SU-DHL-6 (cell line): ENCODE measurements around the gene HLA-DOA.

Experiments
- H2AFZ ChIP-seq: fragments of 200-600 bp; sonication (generic); 2 replicates; pipeline ENCODE4 v1.6.1; 2014; ENCODE audit warnings: low read depth, mild to moderate bottlenecking, moderate library complexity, mixed read lengths, antibody characterized with exemption, low read length; ENCODE audit not compliant: severe bottlenecking
- H3F3A ChIP-seq: fragments of 200-600 bp; shearing (Covaris generic); 2 replicates; pipeline ENCODE4 v1.6.0; 2016; ENCODE audit warnings: antibody characterized with exemption, mild to moderate bottlenecking; ENCODE audit not compliant: insufficient read depth
- H3K27ac ChIP-seq: fragments of 200-600 bp; sonication (generic); 2 replicates; pipeline ENCODE4 v1.5.1; 2016; ENCODE audit warnings: low read depth, mild to moderate bottlenecking, low read length, moderate library complexity, mixed read lengths
- H3K27me3 ChIP-seq: fragments of 200-600 bp; sonication (generic), shearing (Covaris generic); 2 replicates; pipeline ENCODE4 v1.6.0; 2014; ENCODE audit warnings: mild to moderate bottlenecking, low read length
- H3K36me3 ChIP-seq: fragments of 200-600 bp; sonication (generic); 2 replicates; pipeline ENCODE4 v1.6.1; 2014; ENCODE audit warnings: mild to moderate bottlenecking, low read length, mixed read lengths
- H3K4me2 ChIP-seq: fragments of 300-600, 200-600 bp; shearing (Covaris generic), sonication (generic); 2 replicates; pipeline ENCODE4 v1.6.0; 2014; ENCODE audit warnings: low read length, low read depth, mild to moderate bottlenecking; ENCODE audit not compliant: poor library complexity, severe bottlenecking
- H3K4me3 ChIP-seq: fragments of 200-600 bp; sonication (generic); 2 replicates; pipeline ENCODE4 v1.5.1; 2014; ENCODE audit warnings: antibody characterized with exemption, low read length, mild to moderate bottlenecking, mixed read lengths; ENCODE audit not compliant: insufficient read depth, poor library complexity, severe bottlenecking
- H3K79me2 ChIP-seq: fragments of 200-600 bp; sonication (generic); 2 replicates; pipeline ENCODE4 v1.6.1; 2014; ENCODE audit warnings: mild to moderate bottlenecking, low read length, moderate library complexity; ENCODE audit not compliant: insufficient read depth
- H3K9ac ChIP-seq: fragments of 200-600 bp; sonication (generic); 2 replicates; pipeline ENCODE4 v1.7.0; 2014; ENCODE audit warnings: mild to moderate bottlenecking, low read length
- H3K9me2 ChIP-seq: fragments of 200-600 bp; sonication (generic); replicated peaks from 2 replicates; pipeline ENCODE4 v1.6.1; 2014; ENCODE audit warnings: low read length; ENCODE audit not compliant: insufficient read depth
- H3K9me3 ChIP-seq: fragments of 200-600 bp; sonication (generic); 2 replicates; pipeline ENCODE4 v1.6.1; 2014; ENCODE audit warnings: low read length, mixed read lengths; ENCODE audit not compliant: insufficient read depth
- H4K20me1 ChIP-seq: fragments of 200-600 bp; sonication (generic); 2 replicates; pipeline ENCODE4 v1.6.1; 2014; ENCODE audit warnings: low read depth, mild to moderate bottlenecking, antibody characterized with exemption, low read length, moderate library complexity, mixed read lengths
- EZH2phosphoT487 ChIP-seq: fragments of 200-600 bp; sonication (generic), shearing (Covaris generic); conservative IDR thresholded peaks from 2 replicates; pipeline ENCODE4 v1.6.1; 2018; ENCODE audit warnings: mild to moderate bottlenecking, antibody characterized with exemption, low read length, moderate library complexity, mixed read lengths
- TF ChIP-seq, protein P1 (sequence below): fragments of 200-600 bp; sonication (generic); IDR thresholded peaks from one replicate; pipeline ENCODE4 v1.5.1; 2017; ENCODE audit warnings: antibody characterized with exemption, mild to moderate bottlenecking, low read length, moderate library complexity; ENCODE audit not compliant: insufficient read depth, poor library complexity, severe bottlenecking

Gene HLA-DOA

DNA sequence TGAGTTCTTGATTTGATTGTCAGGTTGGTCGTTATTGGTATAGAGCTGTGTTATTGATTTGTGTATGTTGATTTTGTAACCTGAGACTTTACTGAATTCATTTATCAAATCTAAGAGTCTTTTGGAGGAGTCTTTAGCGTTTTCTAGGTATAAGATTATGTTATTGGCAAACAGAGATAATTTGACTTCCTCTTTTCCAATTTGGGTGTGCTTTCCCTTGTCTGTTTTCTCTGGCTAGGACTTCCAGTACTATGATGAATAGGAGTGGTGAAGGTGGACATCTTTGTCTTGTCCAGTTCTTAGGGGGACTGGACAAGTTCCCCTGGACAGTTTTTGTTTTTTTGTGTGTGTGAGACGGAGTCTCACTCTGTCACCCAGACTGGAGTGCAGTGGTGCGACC lies 17.4 kb downstream of the HLA-DOA start:
- no peaks in the 10 kb centered on the region for H4K20me1 ChIP-seq
- H3K9me2 ChIP-seq, result no peaks in the 10 kb centered on the region
- H2AFZ ChIP-seq, result no peak overlapping the region
- H3K4me3 ChIP-seq, result no peak overlapping the region
- TF ChIP-seq EZH2phosphoT487, result no peak
- no peaks in the 10 kb centered on the region for H3K79me2 ChIP-seq
- H3F3A ChIP-seq, result no peaks in the 10 kb centered on the region; the same call in 1 of the 2 replicates
- H3K27ac ChIP-seq, result no peak overlapping the region
- no peak overlapping the region for H3K9ac ChIP-seq
- no peaks in the 10 kb centered on the region for H3K9me3 ChIP-seq
- no peaks in the 10 kb centered on the region for H3K27me3 ChIP-seq
- no peaks in the 10 kb centered on the region for H3K36me3 ChIP-seq
- no peak overlapping the region for H3K4me2 ChIP-seq

DNA sequence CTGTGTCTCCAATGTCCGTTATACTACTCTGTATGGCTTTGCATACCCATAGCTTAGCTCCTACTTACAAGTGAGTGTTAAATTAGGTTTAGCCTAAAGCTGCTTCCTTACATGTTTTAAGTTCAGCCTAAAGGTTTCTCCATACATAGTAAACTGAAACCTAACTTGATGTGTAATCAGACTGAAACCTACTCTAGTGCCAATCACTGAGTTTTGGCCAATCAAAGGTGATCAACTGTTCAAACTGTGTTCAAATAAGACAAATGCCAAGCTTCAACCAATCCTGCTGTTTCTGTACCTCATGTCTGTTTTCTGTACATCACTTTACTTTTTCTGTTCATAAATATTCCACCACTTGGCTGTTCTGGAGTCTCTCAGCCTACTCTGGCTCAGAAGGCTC lies 20.0 kb downstream of the HLA-DOA start:
- Histone ChIP-seq H3K27ac (no peak overlapping the region), H3K4me2 (no peak overlapping the region), H4K20me1 (no peaks in the 10 kb centered on the region), H3K9me2 (no peaks in the 10 kb centered on the region), H3K36me3 (no peaks in the 10 kb centered on the region), H3K79me2 (no peaks in the 10 kb centered on the region), H3K4me3 (no peak overlapping the region), H3K9ac (no peak overlapping the region), H3F3A (peaks cover 10% of the 10 kb centered on the region), H3K27me3 (no peaks in the 10 kb centered on the region), H2AFZ (no peak overlapping the region), H3K9me3 (no peaks in the 10 kb centered on the region)
- TF ChIP-seq, protein P1, sequence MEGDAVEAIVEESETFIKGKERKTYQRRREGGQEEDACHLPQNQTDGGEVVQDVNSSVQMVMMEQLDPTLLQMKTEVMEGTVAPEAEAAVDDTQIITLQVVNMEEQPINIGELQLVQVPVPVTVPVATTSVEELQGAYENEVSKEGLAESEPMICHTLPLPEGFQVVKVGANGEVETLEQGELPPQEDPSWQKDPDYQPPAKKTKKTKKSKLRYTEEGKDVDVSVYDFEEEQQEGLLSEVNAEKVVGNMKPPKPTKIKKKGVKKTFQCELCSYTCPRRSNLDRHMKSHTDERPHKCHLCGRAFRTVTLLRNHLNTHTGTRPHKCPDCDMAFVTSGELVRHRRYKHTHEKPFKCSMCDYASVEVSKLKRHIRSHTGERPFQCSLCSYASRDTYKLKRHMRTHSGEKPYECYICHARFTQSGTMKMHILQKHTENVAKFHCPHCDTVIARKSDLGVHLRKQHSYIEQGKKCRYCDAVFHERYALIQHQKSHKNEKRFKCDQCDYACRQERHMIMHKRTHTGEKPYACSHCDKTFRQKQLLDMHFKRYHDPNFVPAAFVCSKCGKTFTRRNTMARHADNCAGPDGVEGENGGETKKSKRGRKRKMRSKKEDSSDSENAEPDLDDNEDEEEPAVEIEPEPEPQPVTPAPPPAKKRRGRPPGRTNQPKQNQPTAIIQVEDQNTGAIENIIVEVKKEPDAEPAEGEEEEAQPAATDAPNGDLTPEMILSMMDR, result no peak
- no peak for TF ChIP-seq EZH2phosphoT487

DNA sequence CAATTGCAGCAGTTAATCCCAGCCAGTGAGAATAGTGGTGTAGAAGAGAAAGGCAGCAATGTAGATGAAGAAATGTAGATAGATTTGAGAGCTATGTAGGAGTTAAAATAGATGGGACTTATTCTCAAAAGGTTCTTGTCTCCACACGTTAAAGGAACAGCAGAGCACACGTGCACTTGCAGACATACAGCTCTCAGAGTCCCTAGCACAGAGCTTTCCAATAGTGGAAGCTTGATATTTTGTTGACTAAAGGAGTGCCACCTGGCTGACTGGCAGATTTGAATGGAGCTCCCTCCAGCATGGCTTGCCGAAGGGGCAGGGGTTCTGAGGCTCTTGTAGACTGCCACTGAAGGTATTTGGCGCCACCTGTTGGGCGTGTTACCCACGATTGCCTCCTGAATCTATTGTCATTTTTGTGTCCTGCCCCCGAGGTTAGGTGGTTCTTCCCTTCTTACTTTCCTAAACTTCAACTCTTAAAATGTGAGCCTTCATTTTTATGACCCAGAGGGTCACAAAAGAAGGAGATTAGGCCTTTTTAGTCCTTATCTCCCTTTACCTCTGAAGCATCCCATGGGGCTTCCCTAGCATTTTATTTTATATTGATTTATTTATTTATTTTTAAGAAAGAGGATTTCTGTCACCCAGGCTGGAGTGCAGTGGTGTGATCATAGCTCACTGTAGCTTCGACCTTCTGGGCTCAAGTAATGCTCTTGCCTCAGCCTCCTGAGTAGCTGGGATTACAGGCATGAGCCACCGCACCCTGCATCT lies 24.6 kb downstream of the HLA-DOA start:
- Histone ChIP-seq H3K9me2 (no peaks in the 10 kb centered on the region), H4K20me1 (peaks cover 5% of the 10 kb centered on the region; the same call in 1 of the 2 replicates), H3K9me3 (no peaks in the 10 kb centered on the region), H3K4me3 (no peak overlapping the region), H3K27me3 (no peaks in the 10 kb centered on the region), H3F3A (peaks cover 55% of the 10 kb centered on the region), H2AFZ (no peak overlapping the region), H3K36me3 (peaks cover 17% of the 10 kb centered on the region), H3K4me2 (peak overlapping the region; percentile 15), H3K9ac (no peak overlapping the region; the same call in 1 of the 2 replicates), H3K27ac (peak overlapping the region; percentile 63), H3K79me2 (no peaks in the 10 kb centered on the region)
- no peak for TF ChIP-seq EZH2phosphoT487
- TF ChIP-seq, protein P1, result peak; percentile 98

DNA sequence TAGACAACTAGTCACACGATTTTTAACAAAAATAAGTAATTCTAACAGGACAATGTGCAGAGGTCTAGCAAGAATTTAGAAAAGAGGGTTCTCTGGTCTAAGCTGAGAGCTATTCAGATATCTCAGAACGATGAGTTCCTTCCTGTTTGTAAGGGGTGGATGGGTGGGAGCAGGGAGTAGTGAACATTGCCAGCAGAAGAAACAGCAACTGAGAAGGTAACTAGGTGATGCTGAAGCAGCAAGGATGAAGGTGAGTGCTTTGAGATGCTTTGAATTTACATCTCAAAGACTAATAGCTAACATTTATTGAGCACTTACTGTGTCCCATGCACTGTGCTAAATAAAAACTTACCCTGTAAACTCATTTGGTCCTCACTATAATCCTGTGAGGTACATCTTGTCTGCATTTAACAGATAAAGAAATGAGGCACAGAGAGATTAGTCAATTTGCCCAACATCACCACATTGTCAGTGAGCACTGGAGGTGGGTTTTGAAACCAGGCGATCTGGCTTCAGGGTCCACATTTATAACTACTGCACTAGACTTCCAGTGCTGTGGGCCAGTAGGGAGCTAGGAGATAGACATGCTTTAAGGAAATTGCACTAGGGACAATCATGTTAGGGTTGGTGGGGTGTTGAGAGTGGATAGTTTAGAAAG lies 25.3 kb downstream of the HLA-DOA start:
- H3K9ac ChIP-seq, result no peak overlapping the region; the same call in 1 of the 2 replicates
- no peaks in the 10 kb centered on the region for H3K27me3 ChIP-seq
- peak overlapping the region; percentile 15 for H3K4me2 ChIP-seq
- H3K79me2 ChIP-seq, result no peaks in the 10 kb centered on the region
- peak overlapping the region; percentile 63 for H3K27ac ChIP-seq
- H3K9me3 ChIP-seq, result no peaks in the 10 kb centered on the region
- peaks cover 12% of the 10 kb centered on the region; the same call in 1 of the 2 replicates for H4K20me1 ChIP-seq
- H3F3A ChIP-seq, result peaks cover 62% of the 10 kb centered on the region
- H3K36me3 ChIP-seq, result peaks cover 24% of the 10 kb centered on the region
- H3K9me2 ChIP-seq, result no peaks in the 10 kb centered on the region
- TF ChIP-seq, protein P1, result no peak
- no peak for TF ChIP-seq EZH2phosphoT487
- H2AFZ ChIP-seq, result no peak overlapping the region
- no peak overlapping the region for H3K4me3 ChIP-seq
